Measurements from ENCODE around the gene GFOD2.
A peak's percentile ranks its signal among the peaks of the same experiment; 100 is the strongest.

The GFOD2 gene

DNA sequence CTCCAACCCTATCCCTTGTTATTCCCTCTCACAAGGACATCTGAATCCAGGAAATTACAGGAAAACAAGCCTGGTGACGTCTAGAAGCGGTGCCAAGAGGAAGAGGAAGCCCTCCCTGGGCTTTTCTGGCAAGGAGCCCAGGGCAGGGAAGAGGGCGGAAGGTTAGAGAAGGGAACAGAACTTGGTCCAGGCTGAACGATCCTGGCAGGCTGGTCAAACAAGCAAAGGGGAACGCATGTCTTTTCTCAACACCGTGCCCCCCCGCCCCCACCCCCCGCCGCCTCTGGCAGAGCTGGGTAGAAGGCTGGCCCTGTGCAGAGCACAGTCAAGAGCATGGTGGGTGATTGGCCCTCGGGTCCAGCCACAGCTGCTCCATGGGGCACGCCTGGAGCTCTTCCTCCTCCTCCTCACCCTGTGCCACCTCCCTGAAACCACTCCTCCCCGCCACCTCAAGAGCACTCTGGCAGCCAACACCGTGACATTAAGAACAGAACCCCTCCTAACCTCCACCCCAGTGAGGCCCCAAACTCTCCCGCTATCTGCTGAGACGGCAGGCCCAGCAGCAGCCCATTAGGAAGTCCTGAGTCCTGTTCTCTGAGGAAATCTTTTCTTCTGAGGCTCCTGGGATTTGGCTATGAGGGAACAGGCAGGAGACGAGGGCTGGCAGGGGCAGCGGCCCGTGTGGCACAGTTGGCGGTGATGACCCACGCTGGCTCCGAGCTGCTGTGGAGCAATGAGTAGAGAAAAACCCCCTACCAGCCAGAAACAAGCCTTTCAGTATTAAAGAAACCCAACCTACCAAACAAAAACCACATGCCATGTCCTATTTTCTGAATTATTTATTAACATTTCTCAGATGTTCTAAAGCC is 45.2 kb downstream of the GFOD2 start:
- H3K4me3 ChIP-seq (ENCODE audit: low read depth, low read length), result no peak overlapping the region

DNA sequence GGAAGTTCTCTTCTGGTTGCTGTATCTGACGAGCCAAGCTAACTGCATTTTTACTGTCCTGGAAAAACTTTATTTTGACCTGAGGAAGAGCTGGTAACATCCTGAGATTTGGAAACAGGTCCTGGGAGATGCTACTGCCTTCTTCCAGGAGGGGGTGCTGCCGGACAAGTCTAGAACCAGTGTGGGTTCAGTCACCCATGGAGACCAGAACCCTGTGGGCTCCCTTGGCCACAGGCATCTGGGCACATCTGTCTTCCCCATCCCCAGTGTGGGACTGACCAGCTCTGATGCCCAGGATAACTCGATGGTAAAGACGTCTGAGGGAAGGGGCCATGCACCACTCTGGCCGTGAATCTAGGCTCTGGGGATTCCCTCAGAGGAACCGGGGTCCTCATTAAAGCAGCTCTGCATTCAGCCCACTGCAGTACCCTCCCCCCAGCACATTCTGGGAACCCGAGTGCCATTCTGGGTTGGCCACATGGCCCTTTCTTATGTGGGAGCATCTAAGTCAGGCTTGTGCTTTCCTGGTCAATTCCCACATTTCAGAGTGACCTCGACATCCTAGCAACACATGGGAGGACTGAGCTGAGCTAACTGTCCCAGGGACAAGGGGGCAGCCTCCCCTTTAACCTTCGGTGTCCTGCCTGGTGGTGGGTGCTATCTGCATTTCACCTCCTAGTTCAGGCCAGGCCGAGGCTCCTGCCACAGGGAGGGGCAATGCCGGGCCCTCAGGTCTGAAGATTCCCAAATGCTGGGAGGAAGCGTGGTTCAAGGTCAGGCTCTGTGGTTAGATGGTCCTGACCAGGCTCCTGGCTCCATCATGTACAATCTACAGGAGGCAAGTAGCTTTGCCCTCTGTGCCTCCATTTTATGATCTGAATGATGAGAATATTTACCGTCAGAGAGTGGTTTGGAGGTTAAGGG is 46.1 kb downstream of the GFOD2 start:
- no peak overlapping the region for H3K4me3 ChIP-seq (ENCODE audit: low read depth, low read length)

DNA sequence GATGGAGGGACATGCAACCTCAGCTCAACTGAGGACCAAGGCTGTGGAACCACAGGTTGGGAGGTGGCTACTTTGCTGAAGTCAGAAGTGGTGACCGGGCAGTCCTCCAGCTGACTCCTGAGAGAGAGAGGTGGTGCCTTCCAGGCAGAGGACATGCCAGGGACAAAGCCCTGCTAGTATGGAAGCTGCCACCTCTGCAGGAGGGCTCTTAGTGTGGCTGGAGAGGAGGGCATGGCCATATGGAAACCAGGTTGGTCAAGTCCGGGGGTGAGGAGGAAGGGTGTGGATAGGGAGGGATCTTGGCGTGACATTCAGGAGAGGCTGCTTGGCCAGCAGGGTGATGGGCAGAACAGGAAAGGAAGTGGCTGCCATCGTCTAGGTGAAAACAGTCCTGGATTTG is 46.8 kb downstream of the GFOD2 start:
- no peak overlapping the region for H3K4me3 ChIP-seq (ENCODE audit: low read depth, low read length)

DNA sequence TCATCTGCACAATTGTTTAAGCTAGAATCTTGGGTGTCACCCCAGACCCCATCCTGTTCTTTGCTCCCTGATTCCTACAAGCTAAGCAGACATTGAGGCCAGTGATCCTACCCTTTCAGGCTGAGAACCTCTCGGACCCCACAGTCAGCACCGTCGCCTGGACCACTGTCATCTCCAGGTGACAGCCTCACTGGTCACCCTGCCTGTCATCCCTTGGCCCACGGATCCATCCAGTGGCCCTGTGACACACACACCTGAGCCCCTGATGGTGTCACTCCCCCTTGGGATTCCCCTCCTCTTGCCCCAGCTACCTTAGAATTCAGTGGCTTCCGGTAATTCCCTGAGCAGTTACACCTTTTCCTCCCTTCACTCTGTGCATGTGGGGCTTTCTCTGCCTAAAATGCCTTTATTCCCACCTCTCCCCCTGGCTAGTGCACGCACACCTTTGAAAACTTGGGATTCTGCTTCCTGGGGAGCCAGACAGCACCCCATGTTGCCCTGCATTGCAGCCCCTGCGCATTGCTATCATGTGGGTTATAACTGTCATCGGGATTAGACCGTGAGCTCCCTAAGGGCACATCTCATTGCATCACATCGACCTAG is 49.5 kb downstream of the GFOD2 start:
- H3K4me3 ChIP-seq (ENCODE audit: low read depth, low read length), result no peak overlapping the region

DNA sequence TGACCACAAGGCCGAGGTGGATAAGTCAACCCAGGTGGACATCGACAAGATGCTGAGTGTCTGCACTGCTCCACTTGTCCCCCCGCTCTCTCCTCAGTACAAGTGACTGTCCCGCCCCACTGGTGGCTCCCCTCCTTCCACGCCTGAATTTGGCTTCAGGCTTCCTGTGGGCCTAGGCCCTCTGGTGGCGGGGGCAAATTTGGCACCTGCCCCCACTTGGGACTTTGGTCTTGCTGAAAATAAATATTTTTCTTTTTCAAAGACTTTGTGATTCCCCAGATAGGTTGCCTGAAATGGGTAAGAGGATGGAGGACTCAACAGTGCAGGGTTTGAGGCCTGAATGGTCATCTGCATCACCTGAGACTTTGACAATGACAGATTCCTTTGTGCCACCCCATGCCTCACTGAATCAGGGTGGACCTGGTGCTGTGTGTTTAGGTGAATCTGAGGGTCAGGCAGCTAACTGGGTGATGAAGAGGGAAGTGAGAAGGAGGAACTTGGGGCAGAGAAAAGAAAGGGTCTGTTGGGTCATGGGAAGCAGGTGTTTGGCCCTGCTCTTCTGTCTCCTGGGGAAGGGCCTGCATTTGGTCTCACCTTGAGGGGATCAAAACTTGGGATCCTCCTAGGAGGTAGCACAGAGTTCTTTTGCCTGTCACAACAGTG is 50.5 kb downstream of the GFOD2 start:
- no peak overlapping the region for H3K4me3 ChIP-seq (ENCODE audit: low read depth, low read length)

DNA sequence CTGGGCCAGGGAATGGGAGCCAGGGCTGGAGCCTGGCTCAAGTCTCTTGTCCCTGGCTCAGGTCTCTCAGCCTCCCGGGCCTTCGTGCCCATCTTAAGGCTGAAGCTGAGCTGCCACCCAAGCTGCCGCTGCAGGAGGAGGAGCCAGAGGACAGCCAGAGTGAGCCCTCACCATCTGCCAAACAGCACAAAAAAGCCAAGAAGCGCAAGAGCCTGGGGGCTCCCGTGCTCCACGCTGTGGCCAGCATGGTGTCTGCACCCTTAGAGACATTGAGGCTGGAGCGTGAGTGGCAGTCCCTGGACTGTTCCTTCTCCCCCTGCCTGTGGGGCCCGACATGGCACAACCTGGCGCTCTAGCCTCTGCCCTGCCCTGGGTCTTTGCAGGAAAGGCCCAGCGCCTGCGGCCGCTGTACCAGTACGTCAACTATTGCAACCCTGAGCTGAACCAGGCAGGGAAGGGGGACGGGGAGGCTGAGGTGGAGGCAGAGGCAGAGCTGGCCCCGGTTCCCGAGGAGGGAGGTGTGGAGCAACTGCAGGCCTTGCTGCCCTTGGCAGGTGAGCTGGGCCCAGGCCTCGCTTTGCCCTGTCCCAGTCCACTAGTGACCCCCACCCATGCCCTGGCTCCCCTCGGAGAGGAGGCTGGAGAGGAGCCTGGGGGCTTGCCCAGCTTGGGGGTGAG is 51.2 kb downstream of the GFOD2 start:
- H3K4me3 ChIP-seq (ENCODE audit: low read depth, low read length), result no peak overlapping the region

DNA sequence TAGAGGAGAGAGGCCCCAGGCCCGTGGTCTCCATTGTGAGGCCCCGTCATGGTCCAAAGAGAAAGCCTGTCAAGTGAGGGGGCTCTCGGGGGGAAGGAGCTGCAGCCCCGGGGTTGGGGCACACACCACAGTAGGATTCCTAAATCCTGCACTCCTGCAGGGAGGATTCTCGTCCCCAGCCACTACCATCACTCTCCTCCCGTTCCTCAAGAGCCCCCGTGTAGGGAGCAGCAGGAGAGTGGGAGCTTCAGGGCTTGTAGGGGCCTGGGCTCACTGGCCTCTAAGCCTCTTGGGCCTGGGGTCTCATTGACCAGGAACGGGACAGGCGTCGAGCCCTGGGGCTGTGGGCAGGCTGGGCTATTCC is 51.7 kb downstream of the GFOD2 start:
- no peak overlapping the region for H3K4me3 ChIP-seq (ENCODE audit: low read depth, low read length)

DNA sequence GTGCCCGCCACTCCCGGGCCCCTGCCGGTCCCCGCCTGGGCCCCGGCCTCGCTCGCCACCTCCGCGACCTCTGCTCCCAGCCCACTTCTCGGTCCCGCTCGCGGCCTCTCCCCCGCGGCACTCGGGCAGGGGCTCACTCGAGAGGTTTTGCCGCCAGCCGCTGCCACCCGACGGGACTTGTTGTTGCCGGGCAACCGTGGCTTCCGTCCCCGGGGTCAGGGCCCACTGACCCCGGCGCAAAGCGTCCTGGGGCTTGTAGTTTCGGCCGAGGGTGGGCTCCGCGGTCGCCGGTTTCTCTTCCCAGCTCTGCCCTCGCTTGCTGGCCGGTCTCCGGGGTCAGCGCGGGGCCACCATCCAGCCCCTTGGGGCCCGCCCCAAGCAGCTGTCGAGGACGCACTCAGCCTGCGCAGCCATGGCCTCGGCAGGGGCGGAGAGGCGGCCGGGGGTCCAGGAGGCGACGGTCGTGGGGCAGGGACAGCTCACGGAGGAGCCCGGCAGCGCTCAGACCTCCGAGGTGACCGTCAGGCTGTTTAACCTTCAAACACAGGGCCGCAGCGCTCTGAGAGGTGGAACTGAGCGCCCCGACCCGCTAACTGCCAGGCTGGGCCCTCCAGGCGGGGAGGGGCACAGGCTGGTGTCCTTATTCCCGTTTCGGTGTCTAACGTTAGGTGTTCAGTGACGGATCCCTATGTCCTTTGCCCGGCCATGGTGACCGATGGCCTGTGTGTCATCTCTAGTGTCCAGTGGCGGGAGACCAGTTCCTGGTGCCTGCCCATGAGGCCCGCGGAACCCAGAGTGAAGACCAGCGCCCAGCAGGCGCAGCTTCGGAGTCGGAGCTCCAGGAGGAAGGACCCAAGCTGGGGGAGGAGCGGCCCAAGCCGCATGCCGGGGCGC is 52.3 kb downstream of the GFOD2 start, which contains the start of the genes C16orf86 and ENKD1:
Gene C16orf86, plus strand, starts transcription at position 256 of the 894 bp plus-strand sequence. Its CDS starts 157 bp downstream, at position 413.
Gene ENKD1, minus strand, starts transcription at position 192 of the 894 bp plus-strand sequence. CDS start 308 bp downstream, outside the sequence.
- peak within 1 kb of the TSS; percentile 51 for H3K4me3 ChIP-seq (ENCODE audit: low read depth, low read length)

DNA sequence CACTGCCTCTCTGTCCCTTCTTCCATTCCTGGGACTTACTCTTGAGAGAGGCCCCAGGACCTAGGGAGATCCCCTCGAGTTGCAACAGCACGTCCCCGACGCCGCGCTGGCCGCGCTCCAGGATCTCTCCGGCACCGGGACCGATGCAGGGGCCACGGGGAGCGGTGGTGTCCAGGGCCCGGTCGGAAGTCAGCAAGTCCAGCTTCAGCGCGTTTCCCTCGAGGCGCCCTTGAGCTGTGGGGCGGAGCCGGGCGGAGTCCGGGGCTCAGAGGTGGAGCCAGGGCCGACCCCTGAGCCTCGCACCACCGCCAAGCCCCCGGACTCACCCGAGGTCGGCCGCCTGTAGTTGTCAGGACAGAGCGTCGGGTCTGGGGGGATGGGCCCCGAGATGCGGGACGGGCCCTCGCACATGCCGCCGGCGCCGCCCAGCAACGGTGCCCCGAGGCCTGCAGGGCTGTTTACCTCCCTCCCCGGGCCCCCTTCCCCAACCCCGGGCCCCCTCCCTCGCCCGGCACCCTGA is 53.0 kb downstream of the GFOD2 start:
- peak overlapping the region; percentile 51 for H3K4me3 ChIP-seq (ENCODE audit: low read depth, low read length)

DNA sequence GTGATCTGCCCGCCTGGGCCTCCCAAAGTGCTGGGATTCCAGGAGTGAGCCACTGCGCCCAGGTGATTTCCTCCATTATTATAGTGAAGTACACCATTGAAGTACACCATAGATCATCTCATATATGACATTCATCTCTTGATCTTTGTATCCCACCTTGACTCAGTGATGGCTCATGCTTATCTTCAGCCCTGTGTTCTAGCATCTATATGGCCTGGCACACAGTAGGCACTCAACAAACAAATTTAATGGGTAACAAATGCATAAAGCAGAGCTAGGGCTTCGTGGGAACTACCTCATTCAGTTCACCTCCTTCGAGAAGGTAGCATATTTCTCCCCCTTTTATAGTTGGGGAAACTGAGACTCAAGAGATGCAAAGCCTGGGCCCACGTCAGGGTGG is 53.5 kb downstream of the GFOD2 start:
- peak overlapping the region; percentile 51 for H3K4me3 ChIP-seq (ENCODE audit: low read depth, low read length)

DNA sequence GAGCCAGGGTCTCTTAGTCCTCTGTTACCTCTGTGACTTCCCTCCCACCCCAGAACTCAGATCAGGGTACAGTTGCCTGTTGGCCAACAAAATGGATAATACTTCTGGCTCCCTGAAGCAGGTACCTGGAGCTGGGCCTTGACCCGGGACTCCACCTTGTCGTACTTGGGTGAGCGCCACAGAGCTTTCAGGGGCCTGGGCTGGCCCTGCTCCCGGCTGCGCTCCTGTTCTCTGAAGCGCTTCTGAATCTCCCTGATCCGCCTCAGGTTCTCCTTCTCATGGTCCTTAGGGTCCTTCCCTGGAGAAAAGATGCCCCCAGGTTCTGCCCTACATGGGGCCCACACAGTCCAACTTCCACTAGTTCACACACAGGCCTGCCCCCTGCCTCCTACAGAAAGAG is 54.2 kb downstream of the GFOD2 start:
- no peak overlapping the region for H3K4me3 ChIP-seq (ENCODE audit: low read depth, low read length)

DNA sequence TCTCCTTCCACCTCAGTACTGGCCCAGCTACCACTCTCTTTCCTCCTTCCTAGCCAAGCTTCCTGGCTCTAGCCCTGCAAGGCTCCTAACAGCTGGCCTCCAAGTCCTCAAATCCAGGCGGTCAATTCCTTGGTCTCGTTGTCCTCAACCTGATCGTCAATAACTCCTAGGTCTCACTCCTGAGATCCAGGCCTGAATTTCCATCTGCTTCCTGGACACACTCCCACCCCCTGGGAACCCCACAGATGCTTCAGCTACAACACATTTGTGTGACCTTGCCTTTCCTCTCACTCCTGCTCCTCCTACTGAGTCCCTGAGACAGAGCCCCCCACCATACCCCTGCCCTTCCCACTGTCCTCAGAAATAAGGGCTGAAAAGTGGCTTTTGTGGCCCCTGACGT is 54.9 kb downstream of the GFOD2 start:
- no peak overlapping the region for H3K4me3 ChIP-seq (ENCODE audit: low read depth, low read length)

DNA sequence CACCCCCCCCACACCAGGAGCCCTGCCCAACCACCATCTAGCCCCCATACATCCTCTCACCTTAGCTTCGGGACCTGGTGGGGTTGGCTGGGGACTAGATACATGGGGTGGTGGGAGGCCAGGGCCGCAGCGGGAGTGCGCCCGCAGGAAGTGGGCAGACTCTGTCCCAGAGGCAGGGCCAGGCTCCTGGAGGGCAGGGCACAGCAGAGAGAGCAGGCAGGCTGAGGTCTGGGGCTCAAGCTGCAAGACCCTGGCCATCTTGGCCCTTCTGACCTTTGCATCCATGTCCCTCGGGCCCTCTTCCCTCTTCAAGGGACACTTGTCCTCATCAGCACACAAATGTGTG is 55.3 kb downstream of the GFOD2 start:
- H3K4me3 ChIP-seq (ENCODE audit: low read depth, low read length), result no peak overlapping the region

DNA sequence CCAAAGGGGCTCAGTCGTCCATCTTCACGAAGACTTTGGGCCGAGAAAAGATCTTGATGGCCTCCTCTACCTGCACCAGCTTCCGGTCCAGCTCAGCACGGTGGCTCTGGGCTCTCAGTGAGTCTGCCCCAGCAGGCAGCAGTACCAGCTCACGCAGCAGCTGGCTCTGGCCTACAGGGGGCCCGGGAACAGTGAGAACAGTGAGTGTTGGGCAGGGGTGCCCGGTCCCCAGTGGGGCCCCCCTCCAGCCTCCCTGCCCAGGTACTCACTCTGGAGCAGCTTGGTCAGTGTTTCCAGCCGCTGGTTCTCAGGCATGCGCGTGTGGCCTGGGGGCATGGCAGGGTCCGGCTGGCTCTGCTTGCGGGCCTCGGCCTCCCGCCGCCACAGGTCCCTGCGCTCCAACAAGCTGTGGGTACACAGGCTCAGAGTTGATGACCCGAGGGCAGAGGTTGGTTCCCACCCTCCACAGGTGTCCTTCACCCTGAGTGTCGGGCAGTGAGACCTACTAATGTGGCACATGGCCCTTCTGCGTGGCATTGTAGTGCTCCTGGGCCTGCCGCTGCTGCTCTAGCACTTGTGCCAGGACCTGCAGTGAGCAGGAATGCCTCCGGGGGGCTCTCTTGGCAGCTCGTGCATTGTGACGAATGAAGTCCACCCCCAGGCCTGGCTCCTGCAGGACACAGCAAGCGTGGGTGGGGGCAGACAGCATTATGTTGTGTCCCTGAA is 55.8 kb downstream of the GFOD2 start:
- no peak overlapping the region for H3K4me3 ChIP-seq (ENCODE audit: low read depth, low read length)

DNA sequence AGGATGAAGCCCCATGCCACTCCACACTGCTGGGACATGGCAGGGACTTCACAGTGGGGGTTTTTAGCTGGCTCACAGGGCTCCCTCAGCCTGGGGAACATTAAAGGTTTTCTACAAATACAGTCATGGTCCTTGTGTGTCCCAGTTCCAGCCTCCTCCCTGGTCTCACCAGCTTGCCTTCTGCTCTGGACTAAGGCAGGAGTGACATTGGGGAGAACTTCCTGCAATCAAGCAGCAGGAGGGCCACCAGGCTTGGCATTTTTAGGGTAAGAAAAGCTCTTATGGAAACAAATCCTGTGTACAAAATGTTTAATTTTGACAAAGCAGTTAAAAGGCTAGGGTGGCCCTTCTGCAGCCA is 56.5 kb downstream of the GFOD2 start:
- H3K4me3 ChIP-seq (ENCODE audit: low read depth, low read length), result no peak overlapping the region

DNA sequence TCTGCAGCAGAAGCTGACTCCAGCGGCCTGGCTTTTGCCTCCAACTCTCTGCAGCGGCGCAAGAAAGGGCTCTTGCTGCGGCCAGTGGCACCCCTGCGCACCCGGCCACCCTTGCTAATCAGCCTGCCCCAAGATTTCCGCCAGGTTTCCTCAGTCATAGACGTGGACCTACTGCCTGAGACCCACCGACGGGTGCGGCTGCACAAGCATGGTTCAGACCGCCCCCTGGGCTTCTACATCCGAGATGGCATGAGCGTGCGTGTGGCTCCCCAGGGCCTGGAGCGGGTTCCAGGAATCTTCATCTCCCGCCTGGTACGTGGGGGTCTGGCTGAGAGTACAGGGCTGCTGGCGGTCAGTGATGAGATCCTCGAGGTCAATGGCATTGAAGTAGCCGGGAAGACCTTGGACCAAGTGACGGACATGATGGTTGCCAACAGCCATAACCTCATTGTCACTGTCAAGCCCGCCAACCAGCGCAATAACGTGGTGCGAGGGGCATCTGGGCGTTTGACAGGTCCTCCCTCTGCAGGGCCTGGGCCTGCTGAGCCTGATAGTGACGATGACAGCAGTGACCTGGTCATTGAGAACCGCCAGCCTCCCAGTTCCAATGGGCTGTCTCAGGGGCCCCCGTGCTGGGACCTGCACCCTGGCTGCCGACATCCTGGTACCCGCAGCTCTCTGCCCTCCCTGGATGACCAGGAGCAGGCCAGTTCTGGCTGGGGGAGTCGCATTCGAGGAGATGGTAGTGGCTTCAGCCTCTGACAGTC is 57.0 kb downstream of the GFOD2 start:
- H3K4me3 ChIP-seq (ENCODE audit: low read depth, low read length), result no peak overlapping the region

DNA sequence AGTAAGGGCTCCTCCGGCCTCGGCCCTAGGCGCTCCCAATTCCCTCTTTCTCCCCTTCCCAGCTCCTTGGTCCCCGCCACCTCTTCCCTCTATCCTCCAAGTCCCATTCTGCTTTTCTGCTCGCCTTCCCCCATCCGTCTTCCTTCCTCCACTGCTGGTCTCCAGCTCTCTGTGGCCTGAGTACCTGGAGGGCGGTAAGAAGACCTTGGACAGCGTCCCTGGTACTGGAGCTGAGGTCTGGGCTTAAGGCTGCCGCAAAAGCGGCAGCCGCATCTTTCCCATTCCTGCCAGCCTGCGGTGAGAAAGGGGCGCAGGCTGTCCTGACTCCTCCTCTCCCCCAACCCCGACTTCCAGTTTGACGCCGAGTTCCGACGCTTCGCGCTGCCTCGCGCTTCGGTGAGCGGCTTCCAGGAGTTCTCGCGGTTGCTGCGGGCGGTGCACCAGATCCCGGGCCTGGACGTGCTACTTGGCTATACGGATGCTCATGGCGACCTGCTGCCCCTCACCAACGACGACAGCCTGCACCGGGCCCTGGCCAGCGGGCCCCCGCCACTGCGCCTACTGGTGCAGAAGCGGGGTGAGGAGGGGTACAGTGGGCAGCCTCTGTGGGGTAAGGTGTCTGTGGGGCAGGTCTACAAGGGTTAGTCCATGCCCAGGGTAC is 57.9 kb downstream of the GFOD2 start:
- H3K4me3 ChIP-seq (ENCODE audit: low read depth, low read length), result peak overlapping the region; percentile 67
